Glomerular endothelial cell (primary cell): ENCODE results near the gene SLC25A42. TPM values are rescaled to one million over a fixed set of nuclear protein-coding genes. Genes with fewer than 3 reads are reported as not detected.

ENCODE experiments used
- DNase-seq: peaks from one replicate; pipeline ENCODE4 v3.0.0-alpha.2; 2011; ENCODE audit warnings: low read depth, low spot score; ENCODE audit errors: extremely low read depth
- total RNA-seq: library from RNA; depleted of rRNA; stranded (reverse); fragments of >200 nt; gene quantifications from 2 replicates; pipeline ENCODE4 v1.2.3, GENCODE V29; 2015

The SLC25A42 gene
- total RNA-seq, 1 donor from 2014 or later, result 6.8 TPM

GRCh38 chr19:19050731-19051130 lies 13.1 kb upstream of the SLC25A42 start:
- no peak for DNase-seq

DNA sequence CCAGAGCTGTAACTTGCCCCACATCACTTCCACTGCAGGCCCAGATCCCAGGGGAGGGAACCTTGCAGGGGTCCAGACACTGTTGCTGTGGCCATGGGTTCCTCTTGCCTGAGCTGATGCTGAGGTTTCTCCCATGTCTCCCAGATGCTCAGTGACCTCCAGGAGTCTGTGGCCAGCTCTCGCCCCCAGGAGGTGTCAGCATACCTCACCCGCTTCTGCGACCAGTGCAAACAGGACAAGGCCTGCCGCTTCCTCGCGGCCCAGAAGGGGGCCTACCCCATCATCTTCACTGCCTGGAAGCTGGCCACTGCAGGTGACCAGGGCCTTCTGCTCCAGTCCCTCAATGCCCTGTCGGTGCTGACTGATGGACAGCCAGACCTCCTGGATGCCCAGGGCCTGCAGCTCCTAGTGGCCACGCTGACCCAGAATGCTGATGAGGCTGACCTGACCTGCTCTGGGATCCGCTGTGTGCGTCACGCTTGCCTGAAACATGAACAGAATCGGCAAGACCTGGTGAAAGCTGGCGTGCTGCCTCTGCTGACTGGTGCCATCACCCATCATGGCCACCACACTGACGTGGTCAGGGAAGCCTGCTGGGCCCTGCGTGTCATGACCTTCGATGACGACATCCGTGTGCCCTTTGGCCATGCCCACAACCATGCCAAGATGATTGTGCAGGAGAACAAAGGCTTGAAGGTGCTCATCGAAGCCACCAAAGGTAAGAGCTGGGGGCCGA lies 12.1 kb upstream of the SLC25A42 start:
- no peak for DNase-seq

GRCh38 chr19:19052921-19053320 lies 10.9 kb upstream of the SLC25A42 start:
- DNase-seq, result no peak

GRCh38 chr19:19053508-19054314 lies 10.1 kb upstream of the SLC25A42 start:
- DNase-seq, result no peak

DNA sequence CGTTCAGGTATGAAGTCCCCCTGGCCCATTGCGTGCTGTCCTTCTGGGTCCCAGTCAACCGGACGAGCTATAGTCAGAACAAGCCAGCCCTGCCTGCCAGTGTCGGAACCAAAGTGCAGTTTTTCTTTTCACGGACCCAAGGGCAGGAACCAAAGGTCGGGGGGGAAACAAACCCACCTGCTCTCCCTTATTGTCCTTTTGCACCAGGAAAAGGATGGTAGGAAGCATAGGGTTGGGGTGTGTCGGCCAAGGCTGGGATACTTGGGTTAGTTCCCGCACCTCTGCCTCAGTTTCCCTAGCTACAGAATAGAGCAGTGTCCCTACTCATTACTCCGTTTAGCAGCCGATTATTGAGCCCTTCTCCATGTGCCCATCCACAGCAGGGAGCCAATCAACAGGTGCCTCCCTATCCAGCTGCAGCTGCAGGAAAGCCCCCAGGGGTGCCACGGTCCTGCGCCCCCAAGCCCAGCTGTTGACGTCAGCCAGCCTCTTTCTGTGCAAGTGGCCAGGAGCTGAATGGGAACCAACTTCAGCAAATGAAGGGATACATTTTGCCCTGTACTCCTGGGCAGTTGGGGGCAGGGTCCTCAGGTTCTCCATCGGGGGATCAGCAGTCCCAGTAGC lies 9.4 kb upstream of the SLC25A42 start:
- DNase-seq, result no peak

DNA sequence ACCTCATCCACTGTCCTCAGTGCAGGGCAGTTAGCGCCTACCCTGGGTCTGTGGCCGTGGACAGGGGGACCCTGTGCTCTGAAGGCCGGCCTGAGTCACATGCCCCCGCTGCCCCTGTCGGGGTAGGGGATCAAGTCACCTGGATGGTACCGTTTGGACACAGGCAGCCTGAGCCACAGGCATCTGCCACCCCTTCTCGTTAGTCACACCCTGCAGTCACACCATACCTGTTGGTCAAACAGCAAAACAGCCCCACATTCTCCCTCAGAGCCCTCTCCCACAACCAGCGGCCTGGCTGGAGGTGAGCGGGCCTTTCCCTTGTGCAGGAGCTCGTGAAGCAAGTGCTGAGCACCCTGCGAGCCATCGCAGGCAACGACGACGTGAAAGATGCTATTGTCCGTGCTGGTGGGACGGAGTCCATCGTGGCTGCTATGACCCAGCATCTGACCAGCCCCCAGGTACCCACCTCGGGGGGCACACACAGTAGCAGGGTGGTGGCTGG lies 8.8 kb upstream of the SLC25A42 start:
- DNase-seq, result no peak

DNA sequence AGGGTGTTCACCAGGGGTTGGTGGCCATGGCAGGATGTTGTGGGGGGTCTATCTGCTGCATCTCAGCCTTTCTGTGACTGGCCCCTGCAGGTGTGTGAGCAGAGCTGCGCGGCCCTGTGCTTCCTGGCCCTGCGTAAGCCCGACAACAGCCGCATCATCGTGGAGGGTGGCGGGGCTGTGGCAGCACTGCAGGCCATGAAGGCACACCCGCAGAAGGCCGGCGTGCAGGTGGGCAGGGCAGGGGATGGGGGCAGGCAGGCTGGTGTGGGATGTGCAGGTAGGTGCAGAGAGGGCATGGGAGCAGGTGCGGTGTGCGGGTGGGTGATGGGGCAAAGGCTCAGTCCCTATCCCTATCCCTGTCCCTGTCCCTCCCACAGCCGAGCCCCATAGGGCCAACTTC lies 8.1 kb upstream of the SLC25A42 start:
- no peak for DNase-seq

DNA sequence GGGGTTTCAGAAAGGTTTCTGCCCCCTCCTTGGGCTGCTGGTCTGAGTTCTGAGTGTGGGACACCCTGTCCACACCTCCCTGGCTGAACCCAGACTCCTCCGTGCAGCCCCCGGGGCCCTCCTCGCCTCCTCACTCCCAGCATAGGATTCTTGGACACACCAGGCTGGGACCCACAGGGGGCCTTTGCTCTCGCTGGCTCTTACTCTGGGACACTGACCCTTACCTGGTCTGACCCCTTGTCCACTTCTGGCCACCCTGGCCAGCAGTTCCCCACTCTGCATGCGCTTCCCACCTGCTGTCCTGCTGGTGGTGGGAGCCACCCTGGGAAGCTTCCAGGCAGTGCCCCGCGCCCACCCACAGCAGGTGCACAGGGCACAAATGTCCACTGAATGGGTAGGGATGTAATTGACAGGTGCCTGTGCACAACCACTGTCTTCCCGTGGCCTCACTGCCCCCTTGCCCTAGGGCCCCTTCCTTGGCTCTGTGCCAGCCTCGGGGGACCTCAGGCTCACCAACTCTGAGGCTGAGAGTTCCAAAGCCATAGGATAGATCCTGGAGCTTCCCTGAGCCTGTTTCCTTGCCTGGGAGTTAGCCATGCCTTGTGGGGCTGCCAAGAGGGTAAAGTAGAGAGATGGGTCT lies 7.0 kb upstream of the SLC25A42 start:
- DNase-seq, result no peak

DNA sequence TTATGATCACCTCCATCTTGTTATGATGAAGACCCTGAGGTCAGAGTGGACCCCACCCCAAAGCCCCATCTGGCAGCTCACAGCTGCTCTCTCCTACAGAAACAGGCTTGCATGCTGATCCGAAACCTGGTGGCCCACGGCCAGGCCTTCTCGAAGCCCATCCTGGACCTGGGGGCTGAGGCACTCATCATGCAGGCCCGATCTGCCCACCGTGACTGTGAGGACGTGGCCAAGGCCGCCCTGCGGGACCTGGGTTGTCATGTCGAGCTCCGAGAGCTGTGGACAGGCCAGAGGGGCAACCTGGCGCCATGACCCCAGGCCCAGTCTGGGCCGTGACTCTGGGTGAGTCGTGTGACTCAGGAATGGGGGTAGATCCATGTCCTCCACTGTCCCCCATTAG lies 6.5 kb upstream of the SLC25A42 start:
- DNase-seq, result no peak

DNA sequence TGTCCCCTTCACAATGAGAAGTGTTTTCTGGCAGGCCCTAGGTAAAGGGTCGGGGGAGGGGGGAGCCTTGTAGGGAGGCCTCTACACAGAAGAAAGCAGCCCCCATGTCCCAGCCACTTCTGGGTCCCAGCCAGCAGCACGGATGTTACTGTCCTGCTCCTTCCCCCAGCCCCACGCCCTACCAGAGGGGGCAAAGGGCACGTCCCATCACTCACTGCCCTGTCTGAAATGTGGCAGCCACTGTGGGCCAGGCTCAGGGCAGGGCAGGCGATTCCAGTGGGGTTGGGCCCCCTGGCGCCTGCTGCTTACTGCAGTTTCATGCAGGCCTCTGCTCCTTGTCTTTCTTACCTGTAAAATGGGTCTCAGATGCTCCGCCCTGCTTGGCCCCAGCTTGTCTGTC lies 6.1 kb upstream of the SLC25A42 start:
- DNase-seq, result no peak

DNA sequence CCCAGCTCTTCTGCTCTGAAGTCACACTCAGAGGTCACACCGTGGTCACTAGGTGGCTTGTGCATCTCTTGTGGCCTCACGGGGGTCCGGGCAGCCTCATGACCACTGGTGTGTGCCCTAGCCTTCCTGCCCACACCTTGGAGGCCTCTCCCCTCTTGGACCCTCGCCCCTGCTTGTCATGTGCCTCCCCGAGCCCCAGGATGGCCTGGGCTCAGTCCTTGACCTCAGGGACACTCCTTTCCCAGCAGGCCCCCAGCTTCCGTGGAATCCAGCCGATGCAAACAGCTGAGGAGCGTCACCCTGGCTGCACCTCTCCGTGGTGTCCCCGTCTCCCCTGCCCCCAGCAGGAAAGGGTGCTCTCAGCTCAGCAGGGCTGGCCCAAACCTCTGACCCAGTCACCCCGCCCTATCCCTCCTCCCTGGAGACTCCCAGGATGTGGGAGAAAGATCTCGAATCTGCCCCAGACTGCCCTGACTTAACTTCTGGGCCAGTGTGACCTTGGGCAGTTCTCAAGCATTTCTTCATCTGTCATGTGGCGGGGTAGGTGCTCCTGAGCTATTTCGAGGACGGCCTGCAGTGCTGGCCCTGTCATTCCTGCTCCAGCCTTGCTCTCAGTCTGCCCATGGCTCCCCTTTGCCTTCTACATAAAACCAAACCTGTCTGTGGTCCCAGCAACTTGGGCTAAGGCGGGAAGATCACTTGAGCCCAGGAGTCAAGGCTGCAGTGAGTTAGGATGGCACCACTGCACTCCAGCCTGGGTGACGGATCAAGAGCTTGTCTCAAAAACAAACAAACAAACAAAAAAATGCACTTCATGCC lies 4.6 kb upstream of the SLC25A42 start:
- no peak for DNase-seq

- no peak for DNase-seq
Measured at GRCh38 chr19:19059837-19060611, 3.8 kb upstream of the SLC25A42 start.

GRCh38 chr19:19061506-19061905 lies 2.3 kb upstream of the SLC25A42 start:
- DNase-seq, result no peak

GRCh38 chr19:19062454-19063182 lies 1.2 kb upstream of the SLC25A42 start:
- no peak for DNase-seq

- DNase-seq, result no peak
Measured at GRCh38 chr19:19064098-19064722, 416 bp downstream of the SLC25A42 start.

DNA sequence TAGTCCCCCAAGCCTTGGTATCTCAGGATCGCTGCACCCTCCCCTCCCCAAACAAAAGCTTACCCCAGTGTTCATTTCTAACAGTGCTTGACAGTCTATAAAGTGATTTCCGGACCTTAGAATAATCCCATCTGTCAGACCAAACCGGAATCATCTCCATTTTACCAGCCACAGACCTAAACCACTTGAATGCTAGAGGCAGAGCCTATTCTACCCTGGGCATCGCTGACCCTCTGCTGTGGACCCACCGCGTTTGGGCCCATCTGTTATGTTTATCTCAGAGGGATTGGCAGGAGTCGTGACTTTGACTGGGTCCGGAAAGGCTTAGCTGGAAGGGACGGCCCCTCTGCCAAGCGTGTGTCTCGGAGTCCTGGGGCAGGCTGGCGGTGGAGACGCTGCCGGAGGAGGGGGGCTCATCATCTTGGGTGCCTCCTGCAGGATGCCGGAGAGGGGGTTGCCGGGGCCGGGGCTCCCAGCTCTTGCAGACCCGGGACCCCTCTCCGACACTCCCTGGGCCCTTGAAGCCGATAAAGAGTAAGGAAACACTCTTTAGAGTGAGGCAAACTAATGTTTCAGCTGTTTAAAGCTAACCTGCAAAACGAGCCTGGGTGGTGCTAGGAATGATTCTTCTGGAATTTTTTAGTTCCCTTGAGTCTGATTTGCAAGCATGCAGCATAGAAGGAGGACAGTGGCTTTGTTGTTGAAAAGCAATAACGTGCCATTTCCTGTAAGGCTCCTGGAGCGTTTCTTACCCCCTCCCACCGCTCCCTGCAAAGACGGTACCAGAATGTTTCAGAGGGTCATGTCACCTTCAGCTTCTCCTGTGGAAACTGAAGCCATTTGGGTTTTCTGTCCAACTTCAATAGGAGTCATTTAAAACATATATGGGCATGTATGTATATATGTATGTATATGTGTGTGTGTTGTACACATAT lies 1.3 kb downstream of the SLC25A42 start:
- DNase-seq, result no peak
